ENCODE measurements around the gene RYR1.
"Not testable (repeated sequence)": the region's sequence is repeated elsewhere in the genome, so short reads cannot be mapped to it uniquely, and the experiment has no call there.

The RYR1 gene

DNA sequence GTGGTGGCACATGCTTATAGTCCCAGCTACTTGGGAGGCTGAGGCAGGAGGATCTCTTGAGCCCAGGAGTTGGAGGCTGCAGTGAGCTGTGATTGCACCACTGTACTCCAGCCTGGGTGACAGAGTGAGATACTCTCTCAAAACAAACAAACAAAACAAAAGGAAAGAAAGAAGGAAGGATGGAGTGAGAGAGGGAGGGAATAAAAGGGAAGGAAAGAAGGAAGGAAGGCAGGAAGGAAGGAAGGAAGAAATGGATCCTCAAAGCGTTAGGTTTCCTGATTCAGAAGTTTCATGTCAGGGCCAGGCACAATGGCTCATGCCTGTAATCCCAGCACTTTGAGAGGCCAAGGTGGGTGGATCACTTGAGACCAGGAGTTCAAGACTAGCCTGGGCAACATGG is 84.5 kb downstream of the RYR1 start:
- not testable (repeated sequence) for DNase-seq

DNA sequence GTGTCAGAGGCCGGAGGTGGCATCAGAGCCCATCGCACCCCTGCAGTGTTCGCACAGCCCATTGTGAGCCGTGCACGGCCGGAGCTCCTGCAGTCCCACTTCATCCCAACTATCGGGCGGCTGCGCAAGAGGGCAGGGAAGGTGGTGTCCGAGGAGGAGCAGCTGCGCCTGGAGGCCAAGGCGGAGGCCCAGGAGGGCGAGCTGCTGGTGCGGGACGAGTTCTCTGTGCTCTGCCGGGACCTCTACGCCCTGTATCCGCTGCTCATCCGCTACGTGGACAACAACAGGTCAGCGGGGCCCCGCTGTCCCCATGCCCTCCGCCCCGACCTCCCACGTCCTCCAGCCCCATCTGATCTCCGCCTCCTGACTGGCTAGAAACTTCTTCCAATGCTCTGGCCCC is 85.7 kb downstream of the RYR1 start:
- no peak for DNase-seq

DNA sequence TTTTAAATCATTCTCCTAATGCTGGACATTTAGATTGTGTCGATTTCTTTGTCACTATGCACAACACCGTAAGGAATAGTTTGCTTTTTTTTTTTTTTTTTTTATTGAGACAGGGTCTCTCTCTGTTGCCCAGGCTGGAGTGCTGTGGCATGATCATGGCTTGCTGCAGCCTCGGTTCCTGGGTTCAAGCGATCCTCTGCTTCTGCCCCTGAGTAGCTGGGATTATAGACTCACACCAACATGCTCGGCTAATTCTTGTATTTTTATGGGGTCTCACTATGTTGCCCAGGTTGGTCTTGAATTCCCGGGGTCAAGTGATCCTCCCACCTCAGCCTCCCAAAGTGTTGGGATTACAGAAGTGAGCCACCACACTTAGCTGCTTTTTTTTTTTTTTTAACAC is 86.5 kb downstream of the RYR1 start:
- no peak for DNase-seq

DNA sequence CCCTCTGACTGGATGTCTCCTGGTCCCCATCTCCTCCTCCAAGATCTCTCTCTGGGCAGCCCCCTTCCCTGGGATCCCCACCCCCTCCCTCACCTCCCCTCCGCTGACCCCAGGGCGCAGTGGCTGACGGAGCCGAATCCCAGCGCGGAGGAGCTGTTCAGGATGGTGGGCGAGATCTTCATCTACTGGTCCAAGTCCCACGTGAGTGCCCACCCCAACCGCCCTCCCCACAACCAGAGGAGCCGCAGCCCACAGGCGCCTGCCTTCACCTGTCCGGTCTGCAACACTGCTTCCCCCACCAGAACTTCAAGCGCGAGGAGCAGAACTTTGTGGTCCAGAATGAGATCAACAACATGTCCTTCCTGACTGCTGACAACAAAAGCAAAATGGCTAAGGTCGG is 89.4 kb downstream of the RYR1 start:
- DNase-seq: no peak

GRCh38 chr19:38523319-38523718 is 89.8 kb downstream of the RYR1 start:
- no peak for DNase-seq

- no peak for DNase-seq
Observed at GRCh38 chr19:38524369-38524768, 90.9 kb downstream of the RYR1 start.

- no peak for DNase-seq
Observed at GRCh38 chr19:38524994-38525634, 91.6 kb downstream of the RYR1 start.

DNA sequence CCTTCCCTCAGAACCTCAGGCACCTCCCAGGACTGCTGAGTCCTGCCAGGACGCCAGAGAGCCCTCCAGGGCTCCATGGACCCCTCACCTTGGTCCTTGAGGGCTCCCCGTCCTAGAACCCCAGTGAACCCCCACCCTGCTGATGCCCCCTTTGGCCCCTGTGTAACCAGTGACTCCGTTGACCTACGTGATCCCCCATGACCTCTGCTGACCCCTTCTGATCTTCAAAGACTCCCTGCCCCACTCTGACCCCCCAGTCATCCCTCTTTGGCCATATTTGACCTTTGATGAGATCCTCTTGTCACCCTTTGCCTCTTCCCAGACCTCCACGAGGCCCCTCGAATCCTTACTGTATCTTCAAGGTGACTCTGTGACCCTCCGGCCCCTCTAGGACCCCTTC is 92.9 kb downstream of the RYR1 start:
- no peak for DNase-seq

GRCh38 chr19:38527466-38528136 is 94.1 kb downstream of the RYR1 start:
- no peak for DNase-seq

DNA sequence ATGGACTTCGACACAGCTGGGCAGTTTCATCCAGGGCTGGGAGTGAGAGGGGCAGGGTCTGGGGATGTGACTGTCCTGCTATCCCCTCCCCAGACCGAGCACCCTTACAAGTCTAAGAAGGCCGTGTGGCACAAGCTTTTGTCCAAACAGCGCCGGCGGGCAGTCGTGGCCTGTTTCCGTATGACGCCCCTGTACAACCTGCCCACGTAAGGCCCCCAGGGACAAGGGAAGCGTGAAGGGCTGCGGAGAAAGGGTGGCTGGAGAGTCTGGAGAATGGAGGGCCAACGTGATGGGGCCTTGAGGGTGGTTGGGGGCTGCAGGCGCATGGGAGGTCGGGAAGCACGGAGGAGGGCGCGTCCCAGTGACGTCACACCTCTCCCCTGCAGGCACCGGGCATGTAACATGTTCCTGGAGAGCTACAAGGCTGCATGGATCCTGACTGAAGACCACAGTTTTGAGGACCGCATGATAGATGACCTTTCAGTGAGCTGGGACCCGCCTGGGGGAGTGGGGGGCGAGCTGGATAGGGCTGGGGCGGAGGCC is 94.8 kb downstream of the RYR1 start:
- no peak for DNase-seq

DNA sequence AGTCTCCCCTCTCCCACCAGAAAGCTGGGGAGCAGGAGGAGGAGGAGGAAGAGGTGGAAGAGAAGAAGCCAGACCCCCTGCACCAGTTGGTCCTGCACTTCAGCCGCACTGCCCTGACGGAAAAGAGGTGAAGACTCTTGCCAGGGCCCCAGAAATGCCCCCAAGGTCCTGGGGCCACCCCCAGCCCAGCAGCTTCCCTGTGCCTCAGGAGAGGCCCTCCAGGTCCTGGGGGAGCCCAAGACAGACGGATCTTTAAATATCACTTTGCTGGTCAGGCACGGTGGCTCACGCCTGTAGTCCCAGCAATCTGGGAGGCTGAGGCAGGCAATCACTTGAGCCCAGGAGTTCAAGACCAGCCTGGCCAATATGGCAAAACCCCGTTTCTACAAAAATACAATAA is 95.4 kb downstream of the RYR1 start:
- DNase-seq: no peak

DNA sequence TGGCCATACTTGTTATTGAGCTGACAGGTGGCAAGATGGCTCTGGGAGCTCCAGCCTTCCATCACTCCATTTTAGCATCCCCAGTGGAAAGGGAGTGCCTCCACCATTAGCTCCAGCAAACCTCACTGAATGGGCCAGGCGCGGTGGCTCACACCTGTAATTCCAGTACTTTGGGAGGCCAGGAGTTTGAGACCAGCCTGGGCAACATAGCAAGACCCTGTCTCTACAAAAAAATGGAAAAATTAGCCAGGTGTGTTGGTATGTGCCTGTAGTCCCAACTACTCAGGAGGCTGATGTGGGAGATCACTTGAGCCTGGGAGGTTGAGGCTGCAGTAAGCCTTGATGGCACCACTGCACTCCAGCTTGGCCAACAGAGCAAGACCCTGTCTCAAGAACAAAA is 98.0 kb downstream of the RYR1 start:
- no peak for DNase-seq

DNA sequence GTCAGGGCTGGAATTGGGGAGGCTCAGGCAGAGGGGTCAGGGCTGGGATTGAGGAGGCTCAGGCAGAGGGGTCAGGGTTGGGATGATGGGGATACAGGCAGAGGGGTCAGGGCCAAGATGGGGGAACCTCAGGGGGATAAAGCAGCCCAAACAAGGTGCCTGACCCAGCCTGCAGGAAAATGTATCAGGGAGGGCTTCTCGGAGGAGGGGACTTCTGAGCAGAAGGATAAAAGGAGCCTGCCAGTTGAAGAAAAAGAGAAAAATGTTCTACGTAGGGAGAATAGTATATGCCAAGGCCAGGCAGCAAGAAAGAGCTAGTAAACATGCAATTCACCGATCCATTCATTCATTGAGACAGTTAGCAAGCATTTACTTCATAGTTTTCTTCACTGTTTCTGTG is 99.4 kb downstream of the RYR1 start:
- no peak for DNase-seq

GRCh38 chr19:38534574-38534973 is 101.1 kb downstream of the RYR1 start:
- no peak for DNase-seq

- no peak for DNase-seq
Observed at GRCh38 chr19:38535212-38535611, 101.7 kb downstream of the RYR1 start.

- no peak for DNase-seq
Observed at GRCh38 chr19:38537071-38537936, 103.8 kb downstream of the RYR1 start.

- DNase-seq: no peak
Observed at GRCh38 chr19:38538386-38538785, 104.9 kb downstream of the RYR1 start.

- no peak for DNase-seq
Observed at GRCh38 chr19:38538793-38539528, 105.5 kb downstream of the RYR1 start.

DNA sequence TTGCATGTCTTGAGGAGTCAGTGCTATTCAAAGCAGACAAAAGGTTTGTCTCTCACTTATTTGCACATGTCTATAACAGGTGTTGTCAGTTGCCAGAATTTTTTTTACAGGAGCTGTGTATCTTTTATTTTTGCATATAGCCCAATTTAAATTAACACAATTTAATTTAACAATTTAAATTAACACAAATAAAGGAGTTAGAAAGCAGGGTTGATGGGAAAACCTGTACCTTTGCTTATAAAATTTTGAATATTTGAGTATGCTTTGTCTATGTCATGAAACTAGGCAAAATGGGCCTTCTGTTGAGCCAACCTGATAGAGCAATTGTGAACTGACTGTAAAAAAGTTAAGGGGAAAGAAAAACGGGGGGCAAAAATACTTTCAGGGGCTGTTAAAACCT is 106.3 kb downstream of the RYR1 start:
- no peak for DNase-seq

DNA sequence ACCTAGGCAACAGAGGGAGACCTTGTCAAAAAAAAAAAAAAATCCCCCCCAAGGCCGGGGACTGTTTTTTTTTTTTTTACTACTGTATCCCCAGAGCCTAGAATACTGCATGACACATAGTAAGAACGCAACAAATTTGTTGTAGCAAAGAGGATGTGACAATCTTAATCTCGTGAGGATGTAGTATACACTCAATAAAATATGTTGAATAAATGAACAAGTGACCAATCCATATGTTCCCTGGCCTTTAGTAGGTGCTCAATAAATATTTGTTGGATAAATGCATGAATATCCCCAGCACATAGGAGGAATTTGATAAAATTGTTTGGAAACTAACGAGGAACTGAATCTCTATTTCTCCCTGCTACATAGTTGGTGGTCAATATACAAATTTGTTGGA is 108.5 kb downstream of the RYR1 start:
- no peak for DNase-seq

- DNase-seq: no peak
Observed at GRCh38 chr19:38543286-38543806, 109.9 kb downstream of the RYR1 start.

DNA sequence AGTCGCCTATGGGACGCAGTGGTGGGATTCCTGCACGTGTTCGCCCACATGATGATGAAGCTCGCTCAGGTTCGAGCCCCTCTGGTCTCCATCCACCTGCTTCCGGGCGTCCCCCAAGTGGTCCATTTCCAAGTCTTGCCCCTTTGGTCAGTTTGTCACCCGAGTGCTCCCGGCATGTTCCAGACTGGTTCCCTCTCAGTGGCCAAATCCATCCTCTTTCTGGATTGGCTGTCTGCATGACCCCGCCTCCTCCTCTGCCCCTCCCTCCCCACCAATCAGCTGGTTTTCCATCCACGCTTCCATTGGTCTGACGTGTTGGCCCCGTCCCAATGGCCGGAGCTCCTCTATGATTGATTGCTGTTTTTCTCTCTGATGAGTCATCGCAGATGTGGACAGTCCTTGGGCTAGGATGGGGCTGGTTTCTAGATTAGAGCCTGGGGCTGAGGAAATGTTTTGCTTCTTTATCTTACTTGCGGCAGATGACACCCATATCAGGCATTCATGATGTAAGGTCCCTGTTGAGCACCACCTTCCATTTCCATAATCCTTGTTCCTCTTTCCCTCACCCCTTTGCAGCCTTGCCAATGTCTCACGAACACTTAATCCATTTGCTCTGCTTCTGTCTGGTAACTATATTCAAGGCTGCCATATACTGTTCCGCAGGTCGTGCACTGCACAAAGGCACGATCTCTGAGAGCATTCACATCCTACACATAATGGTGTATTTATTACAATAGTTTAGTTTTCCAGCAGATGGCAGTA is 110.5 kb downstream of the RYR1 start:
- DNase-seq: peak; percentile 75
